ENCODE measurements around the gene BRPF3. TPM values are rescaled to one million over a fixed set of nuclear protein-coding genes. Genes with fewer than 3 reads are reported as not detected.

BRPF3 gene
- total and polyA plus RNA-seq, 2 donors (not counting 3 experiments of a cell fraction or from before 2014, with no cell fraction given) = 30.5 to 35.7 TPM

- no peak overlapping the region for H3K4me3 ChIP-seq (replicated peaks in 1 of 3; ENCODE audit: insufficient read depth in 1 of 3, low read depth in 1 of 3, low read length in 3 of 3)
- no peak for TF ChIP-seq EZH2 (IDR thresholded peaks at IDR 0.05; ENCODE audit: borderline replicate concordance, low read depth, low read length, severe bottlenecking)
- no peak for TF ChIP-seq POLR2AphosphoS5 (IDR thresholded peaks at IDR 0.05; ENCODE audit: insufficient read depth, low read depth, low read length)
- TF ChIP-seq FOS (IDR thresholded peaks at IDR 0.05; ENCODE audit: borderline replicate concordance, insufficient read depth, low read length) = no peak
- no peak for TF ChIP-seq JUN (IDR thresholded peaks at IDR 0.05; ENCODE audit: borderline replicate concordance, insufficient read depth, insufficient read length, low read depth)
- no peak for TF ChIP-seq POLR2A (IDR thresholded peaks at IDR 0.05; ENCODE audit: low read depth, low read length)
- no peak for TF ChIP-seq MAX (IDR thresholded peaks at IDR 0.05; ENCODE audit: insufficient read depth, insufficient read length)
- no peak for TF ChIP-seq CTCF (IDR thresholded peaks at IDR 0.05; ENCODE audit: extremely low read depth in 1 of 2, insufficient read depth in 1 of 2, low read depth in 1 of 2, low read length in 2 of 2)
- TF ChIP-seq GATA2 (IDR thresholded peaks at IDR 0.05; ENCODE audit: insufficient read depth, insufficient read length, low read depth, low read length) = no peak
- no peak for TF ChIP-seq MYC (IDR thresholded peaks at IDR 0.05; ENCODE audit: low read depth, low read length)
- peaks cover 0 to 7% of the 10 kb centered on the region in 2 experiments for H3K27me3 ChIP-seq (ENCODE audit: control insufficient read depth in 2 of 2, insufficient read depth in 2 of 2, low read length in 2 of 2)
- intact Hi-C loops (cut with micrococcal nuclease) (no loop called here), dilution Hi-C loops (cut with MboI; ENCODE audit: extremely low pct_ligation_motif_present, low sequenced_read_pairs) (no loop called here)
- FAIRE-seq (no peak), DNase-seq (ENCODE audit: low read depth, low spot score) (no peak)
- H3K9me1 ChIP-seq (replicated peaks; ENCODE audit: control insufficient read depth, extremely low read depth, insufficient read depth, low read length) = no peaks in the 10 kb centered on the region
- H3K9me3 ChIP-seq (replicated peaks; ENCODE audit: control insufficient read depth, insufficient read depth, low read length) = no peaks in the 10 kb centered on the region
- H3K9ac ChIP-seq (replicated peaks; ENCODE audit: extremely low read depth, insufficient read depth, low read length) = no peak overlapping the region
- H3K36me3 ChIP-seq (ENCODE audit: control insufficient read depth in 2 of 2, extremely low read depth in 1 of 2, insufficient read depth in 2 of 2, low read length in 2 of 2) = no peaks in the 10 kb centered on the region
- H3K4me2 ChIP-seq (ENCODE audit: insufficient read depth, low read length) = no peak overlapping the region
- H3K27ac ChIP-seq (ENCODE audit: insufficient read depth, low read depth, low read length) = no peak overlapping the region
- H3K4me1 ChIP-seq (ENCODE audit: control insufficient read depth, extremely low read depth, insufficient read depth, low read length) = no peaks in the 10 kb centered on the region
- no peaks in the 10 kb centered on the region for H4K20me1 ChIP-seq (replicated peaks; ENCODE audit: control insufficient read depth, extremely low read depth, insufficient read depth, low read length)
- BruUV-seq (replicated peaks) = no TSS peak
- POLR2A ChIA-PET = no interaction called here
- no peaks in the 10 kb centered on the region for H3K79me2 ChIP-seq (ENCODE audit: control insufficient read depth, insufficient read depth, low read length)
- CTCF ChIA-PET = interaction anchor here (1.4 kb wide), 1 partner anchor 15 kb away, joined by 3 read pairs; no protein-coding TSS in a partner anchor
- H2AFZ ChIP-seq (ENCODE audit: low read depth, low read length) = no peak overlapping the region
Observed at GRCh38 chr6:36155662-36156061, 40.9 kb upstream of the BRPF3 start.

Measured in endothelial cell of umbilical vein (primary cell).